Vagina (tissue), 2 donors: Measurements from ENCODE around the gene TNRC18. TPM values are rescaled to one million over a fixed set of nuclear protein-coding genes. Genes with fewer than 3 reads are reported as not detected.

Experiments
- DNase-seq, 2 donors: peaks; one replicate each; pipeline ENCODE4 v3.0.0-alpha.2; 2017; ENCODE audit errors: extremely low spot score in 2 of 2
- H3K27ac ChIP-seq: fragments of 200-600 bp; sonication (generic); one replicate; pipeline ENCODE4 v1.5.1; 2019
- H3K27me3 ChIP-seq: fragments of 200-600 bp; sonication (generic); one replicate; pipeline ENCODE4 v1.5.1; 2019
- H3K36me3 ChIP-seq, 2 donors: fragments of 200-600 bp; sonication (generic); one replicate each; pipeline ENCODE4 v1.5.1; 2017 to 2019
- H3K4me1 ChIP-seq: fragments of 200-600 bp; sonication (generic); one replicate; pipeline ENCODE4 v1.5.1; 2019
- H3K4me3 ChIP-seq, 2 donors: fragments of 200-600 bp; sonication (generic); 1 replicate in 1 of 2; 2 replicates in 1 of 2; pipeline ENCODE4 v1.5.1; 2016 to 2019
- H3K9me3 ChIP-seq: fragments of 200-600 bp; sonication (generic); one replicate; pipeline ENCODE4 v1.5.1; 2019
- CTCF ChIP-seq, 3 experiments: fragments of 450-650 bp in 2 of 3; fragments of 200-600 bp in 1 of 3; sonication (generic) in 1 of 3; IDR thresholded peaks; one replicate each; pipeline ENCODE4 v1.5.1; 2017 to 2019; ENCODE audit warnings: antibody characterized with exemption in 3 of 3, mild to moderate bottlenecking in 2 of 3, moderate library complexity in 2 of 3
- POLR2A ChIP-seq, 2 donors: fragments of 450-650 bp; IDR thresholded peaks; one replicate each; pipeline ENCODE4 v1.6.1; 2017; ENCODE audit warnings: antibody characterized with exemption in 2 of 2, mild to moderate bottlenecking in 2 of 2, moderate library complexity in 2 of 2
- POLR2AphosphoS5 ChIP-seq, 2 donors: sonication (generic); formaldehyde crosslinking; IDR thresholded peaks; one replicate each; pipeline ENCODE4 v1.9.0; 2017; ENCODE audit warnings: antibody characterized with exemption in 2 of 2, mild to moderate bottlenecking in 2 of 2, low read depth in 1 of 2; ENCODE audit not compliant: insufficient read depth in 1 of 2
- intact Hi-C: fragments of 100-400 bp; cut with DNase I; formaldehyde crosslinking; loops from one replicate; pipeline ENCODE4 v1.15.1; 2023
- total RNA-seq: library from RNA; depleted of rRNA; stranded (reverse); fragments of >200 nt; gene quantifications from one replicate; pipeline ENCODE4 v1.2.3, GENCODE V29; 2016

TNRC18 gene
- total RNA-seq, 1 donor from 2014 or later = 79.8 TPM

GRCh38 chr7:5453566-5454075 is 30.0 kb upstream of the TNRC18 start:
- intact Hi-C loops = loop anchor here (10.0 kb wide), 1 partner anchor 209 kb away; no protein-coding TSS in a partner anchor
- Histone ChIP-seq H3K9me3 (no peaks in the 10 kb centered on the region), H3K36me3 (no peaks in the 10 kb centered on the region), H3K27ac (no peak overlapping the region), H3K27me3 (no peaks in the 10 kb centered on the region), H3K4me1 (peaks cover 29% of the 10 kb centered on the region), H3K4me3 (no peak overlapping the region)
- DNase-seq = no peak
- TF ChIP-seq POLR2A (IDR thresholded peaks at IDR 0.05) (no peak), CTCF (IDR thresholded peaks at IDR 0.05) (no peak), POLR2AphosphoS5 (IDR thresholded peaks at IDR 0.05; ENCODE audit: insufficient read depth in 1 of 2, low read depth in 1 of 2) (no peak)

GRCh38 chr7:5452937-5453540 is 29.4 kb upstream of the TNRC18 start:
- Histone ChIP-seq H3K27ac (no peak overlapping the region), H3K9me3 (no peaks in the 10 kb centered on the region), H3K36me3 (no peaks in the 10 kb centered on the region), H3K27me3 (no peaks in the 10 kb centered on the region), H3K4me3 (no peak overlapping the region), H3K4me1 (peaks cover 24% of the 10 kb centered on the region)
- intact Hi-C loops = loop anchor here (10.0 kb wide), 1 partner anchor 208 kb away; no protein-coding TSS in a partner anchor
- no peak for DNase-seq
- TF ChIP-seq POLR2A (IDR thresholded peaks at IDR 0.05) = no peak
- TF ChIP-seq POLR2AphosphoS5 (IDR thresholded peaks at IDR 0.05; ENCODE audit: insufficient read depth in 1 of 2, low read depth in 1 of 2) = no peak
- TF ChIP-seq CTCF (IDR thresholded peaks at IDR 0.05) = no peak

DNA sequence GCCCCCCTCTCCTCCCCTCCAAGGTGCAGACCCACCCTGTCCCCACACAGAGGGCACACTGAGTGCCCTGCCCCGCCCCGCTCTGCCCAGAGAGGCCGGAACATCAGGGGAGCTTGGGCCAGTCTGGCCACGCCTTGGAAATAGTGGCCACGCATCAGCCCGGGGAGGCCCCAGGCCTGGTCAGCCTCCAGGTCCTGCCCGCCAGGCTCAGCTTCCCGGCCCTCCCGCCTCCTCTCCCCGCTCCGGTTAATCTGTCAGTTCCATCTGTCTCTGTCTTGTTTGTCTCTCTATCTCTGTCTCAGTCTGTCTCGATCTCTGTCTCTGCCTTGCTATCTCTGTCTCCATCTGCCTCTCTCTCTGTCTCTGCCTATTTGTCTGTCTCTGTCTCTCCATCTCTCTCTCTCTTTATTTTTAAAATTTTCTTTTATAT is 28.9 kb upstream of the TNRC18 start:
- H3K4me3 ChIP-seq = no peak overlapping the region
- DNase-seq = no peak
- H3K36me3 ChIP-seq = no peaks in the 10 kb centered on the region
- H3K9me3 ChIP-seq = no peaks in the 10 kb centered on the region
- intact Hi-C loops = loop anchor here (10.0 kb wide), 1 partner anchor 208 kb away; no protein-coding TSS in a partner anchor
- peak overlapping the region; percentile 43 for H3K27ac ChIP-seq
- TF ChIP-seq POLR2AphosphoS5 (IDR thresholded peaks at IDR 0.05; ENCODE audit: insufficient read depth in 1 of 2, low read depth in 1 of 2) (no peak), CTCF (IDR thresholded peaks at IDR 0.05) (no peak), POLR2A (IDR thresholded peaks at IDR 0.05) (no peak)
- no peaks in the 10 kb centered on the region for H3K27me3 ChIP-seq
- H3K4me1 ChIP-seq = peaks cover 18% of the 10 kb centered on the region

GRCh38 chr7:5451391-5451790 is 27.8 kb upstream of the TNRC18 start:
- no peak for TF ChIP-seq CTCF (IDR thresholded peaks at IDR 0.05)
- TF ChIP-seq POLR2AphosphoS5 (IDR thresholded peaks at IDR 0.05; ENCODE audit: insufficient read depth in 1 of 2, low read depth in 1 of 2) = no peak
- TF ChIP-seq POLR2A (IDR thresholded peaks at IDR 0.05) = no peak
- no peak for DNase-seq
- H3K9me3 ChIP-seq = no peaks in the 10 kb centered on the region
- peaks cover 16% of the 10 kb centered on the region for H3K4me1 ChIP-seq
- H3K27ac ChIP-seq = no peak overlapping the region
- intact Hi-C loops = loop anchor here (10.0 kb wide), 1 partner anchor 207 kb away; no protein-coding TSS in a partner anchor
- no peaks in the 10 kb centered on the region for H3K36me3 ChIP-seq
- H3K4me3 ChIP-seq = no peak overlapping the region
- no peaks in the 10 kb centered on the region for H3K27me3 ChIP-seq
